Spleen (tissue), 11 donors: ENCODE measurements around the gene C8A. TPM values are rescaled to one million over a fixed set of nuclear protein-coding genes. Genes with fewer than 3 reads are reported as not detected.

Experiments
- DNase-seq: peaks from one replicate; pipeline ENCODE4 v3.0.0-alpha.2; 2020
- H3K27ac ChIP-seq, 8 donors: fragments of 200-600 bp; sonication (generic) in 7 of 8; 1 replicate in 4 of 8; 2 replicates in 4 of 8; pipeline versions ENCODE4 v1.5.0 to v1.8.0; 2016 to 2021; ENCODE audit warnings: inconsistent platforms in 4 of 8, mild to moderate bottlenecking in 4 of 8, moderate library complexity in 1 of 8
- H3K27me3 ChIP-seq, 7 donors: fragments of 200-600 bp; sonication (generic) in 6 of 7; replicated peaks in 1 of 7; 1 replicate in 4 of 7; 2 replicates in 3 of 7; pipeline versions ENCODE4 v1.5.0 to v1.8.0; 2016 to 2021; ENCODE audit warnings: inconsistent platforms in 3 of 7, mild to moderate bottlenecking in 1 of 7
- H3K36me3 ChIP-seq, 6 donors: fragments of 200-600 bp; sonication (generic) in 5 of 6; 1 replicate in 4 of 6; 2 replicates in 2 of 6; pipeline versions ENCODE4 v1.5.0 to v1.8.0; 2016 to 2021; ENCODE audit warnings: inconsistent platforms in 2 of 6
- H3K4me1 ChIP-seq, 6 donors: fragments of 200-600 bp; sonication (generic) in 5 of 6; 1 replicate in 3 of 6; 2 replicates in 3 of 6; pipeline versions ENCODE4 v1.5.0 to v1.8.0; 2016 to 2021; ENCODE audit warnings: inconsistent platforms in 3 of 6
- H3K4me3 ChIP-seq, 8 donors: fragments of 200-600 bp; sonication (generic) in 7 of 8; 1 replicate in 4 of 8; 2 replicates in 4 of 8; pipeline versions ENCODE4 v1.5.0 to v1.8.0; 2016 to 2021; ENCODE audit warnings: inconsistent platforms in 4 of 8, mild to moderate bottlenecking in 4 of 8, moderate library complexity in 2 of 8
- H3K9me3 ChIP-seq, 8 donors: fragments of 200-600 bp; sonication (generic) in 7 of 8; 1 replicate in 4 of 8; 2 replicates in 4 of 8; pipeline versions ENCODE4 v1.5.0 to v1.8.0; 2016 to 2021; ENCODE audit warnings: inconsistent platforms in 4 of 8
- POLR2A ChIP-seq, 3 donors: fragments of 450-650 bp; IDR thresholded peaks; one replicate each; pipeline ENCODE4 v1.5.1; 2017; ENCODE audit warnings: antibody characterized with exemption in 3 of 3, mild to moderate bottlenecking in 1 of 3
- POLR2AphosphoS5 ChIP-seq, 3 donors: sonication (generic); formaldehyde crosslinking; IDR thresholded peaks; one replicate each; pipeline ENCODE4 v1.5.1; 2017; ENCODE audit warnings: antibody characterized with exemption in 3 of 3
- WGBS, 5 donors: extraction: QIAGEN DNeasy Blood & Tissue Kit in 3 of 5; methylation state at CpG; one replicate each; pipeline versions ENCODE4 v1.1.5 to v1.1.7; 2013 to 2018; 5-methylcytosine and 5-hydroxymethylcytosine counted together
- intact Hi-C: fragments of 100-400 bp; cut with DNase I; formaldehyde crosslinking; loops from one replicate; pipeline ENCODE4 v1.15.0; 2023; ENCODE audit warnings: low total_unique reads
- polyA plus RNA-seq, 3 donors: library from polyadenylated mRNA; stranded (reverse); fragments of 200-250 nt; gene quantifications; one replicate each; pipeline ENCODE4 v1.2.1, GENCODE V29; 2013
- total RNA-seq, 7 donors: library from RNA; depleted of rRNA in 3 of 7; stranded (reverse); fragments of >200 nt in 3 of 7; fragmentation: NEBNext Ultra II Directional in 4 of 7; extraction: Animal tissue kit (Norgen Biotek cat#: 25700) in 4 of 7; gene quantifications; one replicate each; pipeline versions ENCODE4 v1.1.0 to v1.2.1, GENCODE V29; 2016 to 2021
- TF ChIP-seq, protein P1 (sequence below), 11 experiments: fragments of 200-600 bp in 7 of 11; fragments of 450-650 bp in 4 of 11; sonication (generic) in 4 of 11; IDR thresholded peaks in 8 of 11; conservative IDR thresholded peaks in 3 of 11; 1 replicate in 7 of 11; 2 replicates in 4 of 11; pipeline versions ENCODE4 v1.4.0 to v1.8.0; 2016 to 2021; ENCODE audit warnings: antibody characterized with exemption in 11 of 11, inconsistent platforms in 4 of 11, mild to moderate bottlenecking in 1 of 11
- donor health status: healthy with polysubstance abuse.
- donor health status: DM: no; HTN: no; CAD: no; lungs with moderate emphysema.
- donor health status: DM: no; HTN: no; CAD: no.
- donor health status: Bipolar disorder and iron deficiency.
- donor health status: healthy.
- donor health status: DM: no; HTN: no; CAD: no.
- donor health status: DM: yes; HTN: yes; CAD: no.

C8A gene
- total and polyA plus RNA-seq, 10 donors, result 0.03 TPM; not detected in 9

DNA sequence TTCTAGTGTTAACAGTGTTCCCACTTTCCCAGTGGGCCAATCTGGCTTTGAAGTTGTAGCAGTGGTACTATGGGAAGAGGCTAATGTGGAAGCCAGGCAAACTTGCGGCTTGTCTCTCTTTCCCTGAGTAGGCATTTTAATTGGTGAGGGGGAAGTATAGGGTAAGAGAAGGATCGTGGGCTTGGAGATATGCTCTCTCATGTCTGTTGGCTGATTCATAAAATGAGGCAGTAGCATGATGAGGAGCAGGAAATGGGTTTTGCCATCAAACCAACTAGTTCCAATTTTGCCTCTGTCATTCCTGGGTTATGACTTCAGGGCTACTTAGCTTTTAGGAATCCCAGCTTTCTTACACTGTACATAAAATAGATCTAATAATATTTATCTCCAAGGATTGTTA is 12.1 kb downstream of the C8A start:
- peaks cover 0 to 16% (median 0%) of the 10 kb centered on the region in 7 donors for H3K27me3 ChIP-seq
- intact Hi-C loops, result no loop called here

DNA sequence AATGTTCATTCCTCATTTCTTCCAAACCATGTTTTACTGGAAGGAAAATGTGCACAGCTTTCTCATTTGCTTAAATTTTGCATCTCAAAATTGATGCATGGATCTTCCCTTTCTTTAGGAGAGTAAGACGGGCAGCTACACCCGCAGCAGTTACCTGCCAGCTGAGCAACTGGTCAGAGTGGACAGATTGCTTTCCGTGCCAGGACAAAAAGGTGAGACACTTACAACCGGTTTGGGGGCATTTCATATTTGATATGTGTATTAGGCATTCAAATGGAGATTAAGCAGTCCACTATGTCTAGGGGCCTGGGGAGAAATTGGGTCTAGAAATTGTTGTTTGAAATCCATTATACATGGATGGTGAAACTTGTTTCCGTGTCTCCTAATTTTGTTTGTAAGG is 12.9 kb downstream of the C8A start:
- Histone ChIP-seq H3K4me1 (no peaks in the 10 kb centered on the region), H3K9me3 (peaks cover 0 to 5% (median 0%) of the 10 kb centered on the region in 8 donors), H3K36me3 (no peaks in the 10 kb centered on the region), H3K27me3 (peaks cover 0 to 16% (median 0%) of the 10 kb centered on the region in 7 donors), H3K4me3 (no peak overlapping the region), H3K27ac (no peak overlapping the region)
- TF ChIP-seq, protein P1, sequence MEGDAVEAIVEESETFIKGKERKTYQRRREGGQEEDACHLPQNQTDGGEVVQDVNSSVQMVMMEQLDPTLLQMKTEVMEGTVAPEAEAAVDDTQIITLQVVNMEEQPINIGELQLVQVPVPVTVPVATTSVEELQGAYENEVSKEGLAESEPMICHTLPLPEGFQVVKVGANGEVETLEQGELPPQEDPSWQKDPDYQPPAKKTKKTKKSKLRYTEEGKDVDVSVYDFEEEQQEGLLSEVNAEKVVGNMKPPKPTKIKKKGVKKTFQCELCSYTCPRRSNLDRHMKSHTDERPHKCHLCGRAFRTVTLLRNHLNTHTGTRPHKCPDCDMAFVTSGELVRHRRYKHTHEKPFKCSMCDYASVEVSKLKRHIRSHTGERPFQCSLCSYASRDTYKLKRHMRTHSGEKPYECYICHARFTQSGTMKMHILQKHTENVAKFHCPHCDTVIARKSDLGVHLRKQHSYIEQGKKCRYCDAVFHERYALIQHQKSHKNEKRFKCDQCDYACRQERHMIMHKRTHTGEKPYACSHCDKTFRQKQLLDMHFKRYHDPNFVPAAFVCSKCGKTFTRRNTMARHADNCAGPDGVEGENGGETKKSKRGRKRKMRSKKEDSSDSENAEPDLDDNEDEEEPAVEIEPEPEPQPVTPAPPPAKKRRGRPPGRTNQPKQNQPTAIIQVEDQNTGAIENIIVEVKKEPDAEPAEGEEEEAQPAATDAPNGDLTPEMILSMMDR (IDR thresholded peaks at IDR 0.05 in 8 of 11, conservative IDR thresholded peaks at IDR 0.05 in 3 of 11), result no peak
- TF ChIP-seq POLR2AphosphoS5 (IDR thresholded peaks at IDR 0.05) (no peak), POLR2A (IDR thresholded peaks at IDR 0.05) (no peak)
- 78 to 91% (median 87%) methylated on average over 5 of the region's 5 CpGs for WGBS, 5 donors
- intact Hi-C loops, result no loop called here
- no peak for DNase-seq

More for the DNA sequence above, 12.1 kb downstream of the C8A start:
- TF ChIP-seq POLR2A (IDR thresholded peaks at IDR 0.05), result no peak
- TF ChIP-seq, protein P1 (IDR thresholded peaks at IDR 0.05 in 8 of 11, conservative IDR thresholded peaks at IDR 0.05 in 3 of 11), result no peak
- TF ChIP-seq POLR2AphosphoS5 (IDR thresholded peaks at IDR 0.05), result no peak
- H3K27ac ChIP-seq, result no peak overlapping the region
- DNase-seq, result no peak
- WGBS, 5 donors, result 51 to 78% (median 69%) methylated on average over 2 of the region's 2 CpGs
- no peaks in the 10 kb centered on the region for H3K4me1 ChIP-seq
- H3K9me3 ChIP-seq, result peaks cover 0 to 5% (median 0%) of the 10 kb centered on the region in 8 donors
- H3K4me3 ChIP-seq, result no peak overlapping the region
- H3K36me3 ChIP-seq, result no peaks in the 10 kb centered on the region

DNA sequence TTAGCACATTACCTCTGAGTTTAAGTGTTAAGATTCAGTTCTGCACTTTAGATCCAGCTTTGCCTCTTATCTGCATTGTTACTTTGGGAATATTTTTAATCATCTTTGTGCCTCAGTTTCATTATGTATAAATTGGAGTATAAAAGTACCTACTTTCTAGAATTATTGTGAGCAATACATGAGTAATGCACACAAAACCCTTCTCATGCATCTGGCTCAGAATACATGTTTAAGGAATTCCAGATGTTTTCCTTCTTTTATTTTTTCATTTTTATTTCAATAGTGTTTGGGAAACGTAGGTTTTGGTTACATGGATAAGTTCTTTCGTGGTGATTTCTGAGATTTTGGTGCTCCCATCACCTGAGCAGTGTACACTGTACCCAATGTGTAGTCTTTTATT is 14.2 kb downstream of the C8A start:
- TF ChIP-seq, protein P1 (IDR thresholded peaks at IDR 0.05 in 8 of 11, conservative IDR thresholded peaks at IDR 0.05 in 3 of 11), result no peak
- TF ChIP-seq POLR2AphosphoS5 (IDR thresholded peaks at IDR 0.05) (no peak), POLR2A (IDR thresholded peaks at IDR 0.05) (no peak)
- 53 to 74% (median 63%) methylated on average over 2 of the region's 2 CpGs for WGBS, 5 donors
- no peaks in the 10 kb centered on the region for H3K4me1 ChIP-seq

DNA sequence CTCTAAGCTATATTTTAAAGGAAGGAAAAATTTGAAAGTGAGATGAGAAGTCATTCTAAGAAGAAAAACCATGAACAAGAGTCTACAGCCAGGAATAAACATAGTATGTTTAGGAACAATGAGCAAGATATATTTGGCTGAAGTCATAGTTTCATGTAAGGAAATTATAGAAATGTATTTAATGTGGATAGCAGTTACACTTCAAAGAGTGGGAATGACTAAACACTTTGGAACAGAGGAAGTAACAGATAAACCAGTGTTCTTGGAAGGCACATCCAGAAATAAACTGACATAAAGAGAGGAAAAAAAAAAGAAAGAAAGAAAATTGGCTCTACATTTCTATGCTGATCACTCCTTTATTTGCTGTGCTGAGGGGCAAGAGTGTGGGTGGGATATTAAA is 18.0 kb downstream of the C8A start:
- intact Hi-C loops, result no loop called here
- Histone ChIP-seq H3K9me3 (no peaks in the 10 kb centered on the region), H3K27ac (no peak overlapping the region), H3K4me1 (peaks cover 0 to under 1% (median 0%) of the 10 kb centered on the region in 6 donors), H3K4me3 (no peak overlapping the region), H3K36me3 (no peaks in the 10 kb centered on the region), H3K27me3 (peaks cover 0 to 20% (median 0%) of the 10 kb centered on the region in 7 donors)
- no peak for DNase-seq
- TF ChIP-seq, protein P1 (IDR thresholded peaks at IDR 0.05 in 8 of 11, conservative IDR thresholded peaks at IDR 0.05 in 3 of 11), result no peak
- no peak for TF ChIP-seq POLR2A (IDR thresholded peaks at IDR 0.05)
- no peak for TF ChIP-seq POLR2AphosphoS5 (IDR thresholded peaks at IDR 0.05)

More for the DNA sequence above, 14.2 kb downstream of the C8A start:
- Histone ChIP-seq H3K27ac (no peak overlapping the region), H3K4me3 (no peak overlapping the region), H3K9me3 (peaks cover 0 to 5% (median 0%) of the 10 kb centered on the region in 8 donors), H3K36me3 (no peaks in the 10 kb centered on the region), H3K27me3 (peaks cover 0 to 16% (median 0%) of the 10 kb centered on the region in 7 donors)
- intact Hi-C loops, result no loop called here
- no peak for DNase-seq
